Fibroblast of gingiva (primary cell): ENCODE measurements around the gene FIBP.
A peak's percentile ranks its signal among the peaks of the same experiment; 100 is the strongest.
"Not testable (repeated sequence)": the region's sequence is repeated elsewhere in the genome, so short reads cannot be mapped to it uniquely, and the experiment has no call there.

ENCODE experiments used
- DNase-seq: peaks from one replicate; pipeline ENCODE4 v3.0.0-alpha.2; 2011; ENCODE audit warnings: low read depth

Gene FIBP

DNA sequence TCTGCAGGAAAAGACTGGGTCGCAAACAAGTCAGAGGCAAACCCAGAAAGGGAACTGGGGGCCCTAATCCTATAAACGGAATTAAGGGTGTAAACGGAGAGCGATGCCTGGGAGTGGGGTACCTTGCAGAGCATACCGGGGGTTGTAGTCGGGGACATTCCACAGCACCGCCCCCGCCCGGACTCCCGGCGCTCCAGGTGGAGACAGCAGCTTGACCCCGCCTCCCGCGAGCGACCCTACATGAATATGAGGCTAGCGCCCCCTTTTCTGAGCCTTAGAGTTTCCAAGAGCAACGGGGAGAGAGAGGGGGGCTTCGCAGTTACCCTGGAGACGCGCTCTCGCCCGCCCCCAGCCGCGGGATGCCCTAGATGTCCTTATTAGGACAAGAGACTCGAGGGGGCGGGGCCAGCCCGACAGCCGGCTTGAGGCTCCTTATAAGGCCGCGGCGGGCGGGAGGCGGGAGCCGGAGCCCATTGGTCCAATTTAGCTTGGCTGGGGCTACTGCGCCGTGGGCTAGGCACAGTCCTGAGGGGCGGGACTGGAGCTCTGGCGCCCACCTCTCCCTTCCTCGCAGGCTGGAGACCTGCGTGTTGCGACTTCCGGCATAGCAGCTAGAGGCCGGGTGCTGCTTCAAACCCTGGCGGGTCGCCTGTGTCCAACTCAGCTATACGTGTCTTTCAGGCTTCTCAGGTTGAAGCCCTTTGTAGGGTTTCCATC, 29.0 kb downstream of the FIBP start:
- DNase-seq = peak; percentile 98

- DNase-seq = peak; percentile 0
These were observed 29.6 kb downstream of the FIBP start for GRCh38 chr11:65858681-65859087.

GRCh38 chr11:65857853-65858680, 30.2 kb downstream of the FIBP start, which contains the start of gene CFL1:
CFL1 (minus strand) TSS chr11:65858180; CDS start chr11:65858099, 81 bp downstream.
- peak; percentile 98 for DNase-seq

DNA sequence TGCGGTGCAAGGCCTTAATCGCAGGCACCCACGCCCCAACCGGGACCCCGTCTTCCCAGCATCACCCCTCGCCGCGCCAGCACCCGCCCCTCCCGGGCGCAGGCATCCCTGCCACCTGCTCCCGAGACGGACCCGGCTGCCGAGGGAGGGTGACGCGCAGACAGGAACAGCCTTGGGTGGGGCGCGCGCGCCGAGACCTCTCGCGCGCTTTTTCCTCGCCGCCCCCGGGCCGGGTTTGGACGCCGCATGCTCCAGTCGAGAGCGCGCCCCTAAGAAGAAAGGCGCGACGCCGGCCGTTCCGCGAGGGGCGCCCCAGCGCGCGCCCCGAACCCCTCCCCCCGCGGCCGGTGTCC, 30.8 kb downstream of the FIBP start:
- DNase-seq = no peak

DNA sequence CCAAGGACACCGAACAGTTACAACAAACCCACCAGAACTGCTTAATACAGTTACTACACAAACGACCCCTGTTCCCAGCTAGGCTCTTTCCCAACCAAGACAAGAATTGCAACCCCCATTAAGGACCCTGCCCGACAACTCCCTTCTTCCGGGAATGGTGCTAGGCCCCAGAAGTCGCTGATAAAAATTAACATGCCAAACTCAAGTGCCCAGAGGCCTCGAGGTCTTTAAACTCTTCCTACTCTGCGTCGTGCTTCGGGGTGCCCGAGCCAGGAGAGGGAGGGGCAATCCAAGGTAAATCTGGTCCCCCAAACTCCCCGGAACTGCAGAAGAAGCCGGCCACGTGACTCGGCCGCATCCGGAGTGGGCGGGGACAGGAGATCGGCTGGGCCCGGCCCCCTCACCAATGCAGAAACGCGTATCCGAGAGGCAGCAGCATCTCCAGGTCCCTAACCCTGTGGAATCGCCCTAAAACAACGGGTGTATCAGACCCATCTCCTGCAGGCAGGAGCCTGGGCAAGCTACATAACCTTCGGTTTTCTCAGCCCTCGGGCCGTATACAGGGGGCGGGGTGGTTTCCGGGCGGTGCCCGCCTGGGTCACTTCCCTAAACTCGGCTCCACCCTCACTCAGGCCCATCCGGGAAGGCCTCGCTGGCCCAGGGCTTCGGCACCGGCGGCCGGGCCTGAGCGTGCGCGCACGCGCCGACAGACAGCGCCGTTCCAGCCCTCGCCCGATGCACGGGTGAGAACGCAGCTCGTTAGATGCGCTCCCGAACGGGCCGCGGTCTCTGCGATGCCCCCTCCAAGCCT, 31.4 kb downstream of the FIBP start:
- peak; percentile 67 for DNase-seq

DNA sequence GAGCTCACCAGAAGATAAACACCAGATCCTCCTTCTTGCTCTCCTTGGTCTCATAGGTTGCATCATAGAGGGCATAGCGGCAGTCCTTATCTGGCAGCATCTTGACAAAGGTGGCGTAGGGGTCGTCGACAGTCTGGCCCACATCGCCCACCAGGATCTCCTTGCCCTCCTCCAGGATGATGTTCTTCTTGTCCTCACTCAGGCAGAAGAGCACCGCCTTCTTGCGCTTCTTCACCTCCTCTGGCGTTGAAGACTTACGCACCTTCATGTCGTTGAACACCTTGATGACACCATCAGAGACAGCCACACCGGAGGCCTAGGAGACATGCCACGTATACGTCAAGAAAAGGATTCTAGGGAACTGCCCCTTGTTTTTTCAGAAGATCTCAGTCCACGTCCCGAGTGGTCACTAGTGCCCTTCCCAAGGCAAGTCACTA, 32.3 kb downstream of the FIBP start:
- DNase-seq = no peak

DNA sequence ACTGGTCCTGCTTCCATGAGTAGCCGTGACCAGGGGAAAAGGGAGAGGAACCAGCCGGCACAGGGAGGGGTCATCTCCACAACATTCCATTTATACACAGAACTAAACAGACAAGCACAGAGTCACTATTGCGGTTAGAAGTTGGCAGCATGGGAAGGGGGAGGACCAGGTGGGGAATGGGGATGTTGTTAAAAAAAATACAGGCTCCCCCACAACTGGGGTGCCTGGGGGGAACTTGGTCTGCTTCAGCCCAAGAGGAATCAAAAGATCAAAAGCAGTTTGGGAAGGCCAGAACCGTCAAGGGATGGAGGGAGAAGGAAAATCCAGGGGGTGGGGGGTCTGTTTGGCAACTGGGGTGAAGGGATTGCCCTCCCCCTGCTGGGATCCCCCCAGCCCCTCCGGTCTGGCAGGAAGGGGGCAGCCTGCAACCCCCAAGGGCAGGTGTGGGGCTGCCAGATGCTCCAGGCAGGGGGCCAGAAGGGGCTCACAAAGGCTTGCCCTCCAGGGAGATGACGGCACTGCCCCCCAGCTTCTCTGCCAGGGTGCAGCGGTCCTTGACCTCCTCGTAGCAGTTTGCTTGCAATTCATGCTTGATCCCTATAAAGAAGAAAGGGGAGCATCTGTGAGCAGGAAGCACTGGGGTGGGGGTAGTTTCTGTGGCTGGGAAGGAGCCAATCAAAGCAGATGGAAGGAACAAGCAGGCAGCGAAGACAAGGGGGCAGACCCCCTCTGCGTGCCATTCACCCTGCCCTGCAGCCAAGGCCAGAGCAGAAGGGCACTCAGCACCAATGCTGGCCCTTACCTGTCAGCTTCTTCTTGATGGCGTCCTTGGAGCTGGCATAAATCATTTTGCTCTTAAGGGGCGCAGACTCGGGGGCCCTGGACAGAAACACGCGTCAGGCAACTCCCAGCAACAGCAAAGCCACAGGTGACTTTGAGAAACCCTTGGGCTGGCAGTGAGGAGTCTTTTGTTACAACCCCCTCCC, 33.1 kb downstream of the FIBP start:
- no peak for DNase-seq

- no peak for DNase-seq
These were observed 34.1 kb downstream of the FIBP start for GRCh38 chr11:65854161-65854592.

- DNase-seq = no peak
These were observed 34.9 kb downstream of the FIBP start for GRCh38 chr11:65853246-65853979.

DNA sequence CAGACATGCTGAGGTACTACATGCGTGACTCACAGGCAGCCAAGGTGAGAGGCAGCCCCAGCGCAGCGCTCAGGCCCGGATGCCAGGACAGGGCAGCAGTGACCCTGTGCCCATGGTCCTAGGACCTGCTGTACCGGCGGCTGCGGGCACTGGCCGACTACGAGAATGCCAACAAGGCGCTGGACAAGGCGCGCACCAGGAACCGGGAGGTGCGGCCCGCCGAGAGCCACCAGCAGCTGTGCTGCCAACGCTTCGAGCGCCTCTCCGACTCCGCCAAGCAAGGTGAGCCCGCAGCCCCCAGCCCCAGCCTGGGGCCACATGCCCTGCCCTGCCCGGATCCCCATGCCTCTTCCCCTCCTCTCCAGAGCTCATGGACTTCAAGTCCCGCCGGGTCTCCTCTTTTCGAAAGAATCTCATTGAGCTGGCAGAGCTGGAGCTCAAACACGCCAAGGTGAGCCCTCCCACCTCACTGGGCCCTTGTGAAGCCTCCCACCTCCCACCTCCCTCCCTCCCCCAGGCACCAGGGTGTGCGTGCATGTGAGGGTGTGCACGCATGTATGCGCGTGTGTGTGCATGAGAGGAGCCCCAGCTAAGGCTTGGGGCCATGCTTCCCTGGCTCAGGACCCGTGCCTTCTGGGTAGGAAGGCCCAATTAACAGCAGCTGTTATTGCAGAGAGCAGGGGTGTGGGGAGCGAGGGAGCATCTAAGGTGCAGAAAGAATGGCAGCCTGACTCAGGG, 35.6 kb downstream of the FIBP start:
- no peak for DNase-seq

- DNase-seq = no peak
These were observed 36.3 kb downstream of the FIBP start for GRCh38 chr11:65851811-65852507.

- DNase-seq = no peak
These were observed 37.1 kb downstream of the FIBP start for GRCh38 chr11:65851083-65851579.

GRCh38 chr11:65850217-65851082, 37.8 kb downstream of the FIBP start:
- no peak for DNase-seq

- no peak for DNase-seq
These were observed 38.5 kb downstream of the FIBP start for GRCh38 chr11:65849771-65850216.

- no peak for DNase-seq
These were observed 38.9 kb downstream of the FIBP start for GRCh38 chr11:65849366-65849765.

DNA sequence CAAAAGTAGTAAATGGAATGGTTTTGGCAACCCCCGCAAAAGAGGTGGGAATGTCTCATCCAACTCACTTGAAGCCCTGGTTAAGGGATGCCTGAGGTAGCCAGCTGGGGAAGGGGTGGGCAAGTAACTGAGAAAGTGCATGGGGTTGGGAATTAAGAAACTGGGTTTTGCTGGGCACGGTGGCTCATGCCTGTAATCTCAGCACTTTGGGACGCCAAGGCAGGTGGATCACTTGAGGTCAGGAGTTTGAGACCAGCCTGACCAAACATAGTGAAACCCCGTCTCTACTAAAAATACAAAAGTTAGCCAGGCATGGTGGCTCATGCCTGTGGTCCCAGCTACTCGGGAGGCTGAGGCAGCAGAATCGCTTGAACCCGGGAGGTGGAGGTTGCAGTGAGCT, 39.6 kb downstream of the FIBP start:
- DNase-seq = not testable (repeated sequence)

DNA sequence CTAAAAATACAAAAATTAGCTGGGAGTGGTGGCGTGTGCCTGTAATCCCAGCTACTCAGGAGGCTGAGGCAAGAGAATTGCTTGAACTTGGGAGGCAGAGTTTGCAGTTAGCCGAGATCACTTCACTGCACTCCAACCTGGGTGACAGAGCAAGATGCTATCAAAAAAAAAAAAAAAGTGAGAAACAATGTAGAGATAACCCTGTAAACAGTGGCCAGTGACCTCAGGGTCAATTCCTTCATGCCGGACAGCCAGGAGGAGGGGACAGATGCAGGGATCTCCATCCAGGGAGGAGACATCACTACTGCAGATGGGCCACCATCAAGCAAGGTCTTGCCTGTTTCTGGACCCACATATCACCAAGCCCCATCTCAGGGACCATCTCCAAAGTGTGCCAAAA, 40.5 kb downstream of the FIBP start:
- no peak for DNase-seq
